ENCODE data around the gene TCEAL3. TPM values are rescaled to one million over a fixed set of nuclear protein-coding genes. Genes with fewer than 3 reads are reported as not detected.

Gene TCEAL3
- total and polyA plus RNA-seq, 10 of the 15 experiments (the other 5 are each of a cell fraction or from before 2014, with no cell fraction given), result 0.98 to 19.0 (median 11.7) TPM

DNA sequence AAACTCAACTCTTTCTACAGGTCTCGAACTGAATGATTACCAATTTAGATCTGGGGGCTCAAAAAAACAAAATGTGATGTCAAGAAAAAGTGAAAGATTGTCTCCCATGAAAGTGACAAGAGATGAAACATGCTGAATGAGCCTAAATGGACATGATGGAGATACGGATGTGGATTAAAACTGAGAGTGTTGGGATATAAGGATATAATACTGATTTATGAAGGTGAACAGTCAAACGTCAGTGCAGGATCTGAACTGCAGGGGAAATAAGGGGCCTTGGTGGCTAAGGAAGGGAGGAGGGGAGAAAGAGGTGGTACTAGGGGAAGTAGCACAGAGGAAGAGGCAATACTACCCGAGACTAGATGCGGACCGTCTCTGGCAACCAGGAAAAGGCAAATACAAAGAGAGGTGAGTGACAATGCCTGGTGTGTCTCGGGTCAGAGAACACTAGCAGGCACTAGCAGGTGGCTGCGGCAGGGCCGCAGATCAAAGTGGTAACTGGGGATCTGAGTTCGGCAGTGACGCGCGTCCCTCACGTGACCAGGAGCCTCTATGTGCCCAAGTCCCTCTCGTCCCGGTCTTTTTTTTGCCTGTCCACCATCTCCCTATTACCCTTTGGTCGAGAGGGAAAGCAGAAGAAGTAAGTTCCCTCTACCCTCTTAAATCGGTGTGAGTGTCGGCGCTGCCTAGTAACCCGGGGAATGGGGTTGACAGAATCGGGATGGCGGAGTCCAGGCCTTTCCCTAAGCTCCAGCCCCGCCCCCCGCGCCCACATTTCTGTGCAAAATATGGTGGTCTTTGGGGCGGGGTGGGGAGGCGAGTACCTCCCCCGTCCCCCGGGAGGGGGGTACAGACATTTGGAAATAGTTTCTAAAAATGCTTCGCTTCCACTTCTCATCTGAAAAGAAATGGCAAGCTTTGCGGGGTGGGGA is 20.9 kb downstream of the TCEAL3 start, which contains the start of gene TCEAL1:
TCEAL1 (plus strand) TSS at position 590 of the 932 bp plus-strand sequence. CDS start 942 bp downstream, outside the sequence.
- ChIA-PET CTCF (interaction anchor here (1.1 to 1.7 kb wide), 3 partner anchors 10 to 290 kb away, joined by 3 to 5 read pairs (median 5); no protein-coding TSS in a partner anchor), POLR2A (interaction anchor here (0.6 kb wide), 2 partner anchors 57 to 1492 kb away, joined by 3 read pairs; no protein-coding TSS in a partner anchor), RAD21 (ENCODE audit: unreplicated experiment) (interaction anchor here (0.7 kb wide), 1 partner anchor 189 kb away, joined by 3 read pairs; no protein-coding TSS in a partner anchor), SMC1A (ENCODE audit: uncharacterized antibody, unreplicated experiment) (no interaction called here)
- in situ Hi-C loops (cut with MboI), result no loop called here
- H3K27ac ChIP-seq (ENCODE audit: control insufficient read depth, insufficient read depth), result peak within 1 kb of the TSS; percentile 16
- DNase-seq (ENCODE audit: low read depth, low spot score), result no peak
- WGBS (ENCODE audit: insufficient coverage, insufficient replicate concordance, low lambda C conversion rate, missing lambda C conversion rate), result 30% methylated on average over 22 of the region's 32 CpGs
- no peaks in the 10 kb centered on the region for H3K4me1 ChIP-seq (ENCODE audit: control insufficient read depth, insufficient read depth, low read length)
- H3K36me3 ChIP-seq (ENCODE audit: control insufficient read depth in 2 of 2, insufficient read depth in 2 of 2, low read length in 1 of 2), result no peaks in the 10 kb centered on the region
- no peak for FAIRE-seq
- peak; percentile 81 for ATAC-seq
- H3K9me3 ChIP-seq (replicated peaks; ENCODE audit: control insufficient read depth, insufficient read depth, low read length), result no peaks in the 10 kb centered on the region
- intact Hi-C loops (cut with micrococcal nuclease; ENCODE audit: unreplicated experiment), result loop anchor here (1.0 kb wide), 1 partner anchor 59 kb away; no protein-coding TSS in a partner anchor
- H2AFZ ChIP-seq (ENCODE audit: control insufficient read depth, low read depth, low read length), result peak within 1 kb of the TSS; percentile 86
- no peaks in the 10 kb centered on the region for H3K79me2 ChIP-seq (ENCODE audit: control insufficient read depth, insufficient read depth, low read length)
- peak within 1 kb of the TSS; percentile 60 for H3K4me3 ChIP-seq
- peak within 1 kb of the TSS; percentile 59 for H3K9ac ChIP-seq (ENCODE audit: control insufficient read depth, insufficient read depth, low read length)
- H3K27me3 ChIP-seq (replicated peaks in 1 of 2; ENCODE audit: control insufficient read depth in 2 of 2, insufficient read depth in 2 of 2, low read length in 1 of 2), result no peaks in the 10 kb centered on the region
- peak within 1 kb of the TSS; percentile 52 for H3K4me2 ChIP-seq (ENCODE audit: control insufficient read depth, insufficient read depth)
- no peaks in the 10 kb centered on the region for H4K20me1 ChIP-seq (ENCODE audit: control insufficient read depth, insufficient read depth)
- TSS peak; percentile 85 for BruUV-seq (replicated peaks)
- TF ChIP-seq IKZF2 (IDR thresholded peaks at IDR 0.05) (peak; percentile 7 to 20; a peak in 1 of 4 replicates), CREM (IDR thresholded peaks at IDR 0.05; ENCODE audit: low read depth) (peak; percentile 26; the same call in 1 of the 2 replicates), POLR2A (IDR thresholded peaks at IDR 0.05; ENCODE audit: low read depth, low read length) (peak; percentile 64), SMAD5 (IDR thresholded peaks at IDR 0.05; ENCODE audit: low read depth) (peak; percentile 38; the same call in 1 of the 2 replicates), RAD51 (IDR thresholded peaks at IDR 0.05) (peak; percentile 94), NBN (IDR thresholded peaks at IDR 0.05) (0 out of 2 replicates have a peak, but pooled peaks have one; percentile 21), TCF3 (IDR thresholded peaks at IDR 0.05; ENCODE audit: borderline replicate concordance, insufficient read depth, low read depth, low read length) (0 out of 2 replicates have a peak, but pooled peaks have one; percentile 29), HDGF (IDR thresholded peaks at IDR 0.05) (0 out of 2 replicates have a peak, but pooled peaks have one; percentile 23), RUNX3 (IDR thresholded peaks at IDR 0.05; ENCODE audit: low read length) (0 out of 2 replicates have a peak, but pooled peaks have one; percentile 13), BCLAF1 (IDR thresholded peaks at IDR 0.05) (no peak), NR2F1 (conservative IDR thresholded peaks at IDR 0.05) (0 out of 2 replicates have a peak, but pooled peaks have one; percentile 11), ATF7 (IDR thresholded peaks at IDR 0.05; ENCODE audit: low read depth) (0 out of 2 replicates have a peak, but pooled peaks have one; percentile 24), PKNOX1 (IDR thresholded peaks at IDR 0.05) (peak; percentile 63; the same call in 1 of the 2 replicates), IKZF1 (conservative IDR thresholded peaks at IDR 0.05) (peak; percentile 25), SMAD1 (IDR thresholded peaks at IDR 0.05; ENCODE audit: low read depth, partially characterized antibody) (no peak)
- TF ChIP-seq, protein P1, sequence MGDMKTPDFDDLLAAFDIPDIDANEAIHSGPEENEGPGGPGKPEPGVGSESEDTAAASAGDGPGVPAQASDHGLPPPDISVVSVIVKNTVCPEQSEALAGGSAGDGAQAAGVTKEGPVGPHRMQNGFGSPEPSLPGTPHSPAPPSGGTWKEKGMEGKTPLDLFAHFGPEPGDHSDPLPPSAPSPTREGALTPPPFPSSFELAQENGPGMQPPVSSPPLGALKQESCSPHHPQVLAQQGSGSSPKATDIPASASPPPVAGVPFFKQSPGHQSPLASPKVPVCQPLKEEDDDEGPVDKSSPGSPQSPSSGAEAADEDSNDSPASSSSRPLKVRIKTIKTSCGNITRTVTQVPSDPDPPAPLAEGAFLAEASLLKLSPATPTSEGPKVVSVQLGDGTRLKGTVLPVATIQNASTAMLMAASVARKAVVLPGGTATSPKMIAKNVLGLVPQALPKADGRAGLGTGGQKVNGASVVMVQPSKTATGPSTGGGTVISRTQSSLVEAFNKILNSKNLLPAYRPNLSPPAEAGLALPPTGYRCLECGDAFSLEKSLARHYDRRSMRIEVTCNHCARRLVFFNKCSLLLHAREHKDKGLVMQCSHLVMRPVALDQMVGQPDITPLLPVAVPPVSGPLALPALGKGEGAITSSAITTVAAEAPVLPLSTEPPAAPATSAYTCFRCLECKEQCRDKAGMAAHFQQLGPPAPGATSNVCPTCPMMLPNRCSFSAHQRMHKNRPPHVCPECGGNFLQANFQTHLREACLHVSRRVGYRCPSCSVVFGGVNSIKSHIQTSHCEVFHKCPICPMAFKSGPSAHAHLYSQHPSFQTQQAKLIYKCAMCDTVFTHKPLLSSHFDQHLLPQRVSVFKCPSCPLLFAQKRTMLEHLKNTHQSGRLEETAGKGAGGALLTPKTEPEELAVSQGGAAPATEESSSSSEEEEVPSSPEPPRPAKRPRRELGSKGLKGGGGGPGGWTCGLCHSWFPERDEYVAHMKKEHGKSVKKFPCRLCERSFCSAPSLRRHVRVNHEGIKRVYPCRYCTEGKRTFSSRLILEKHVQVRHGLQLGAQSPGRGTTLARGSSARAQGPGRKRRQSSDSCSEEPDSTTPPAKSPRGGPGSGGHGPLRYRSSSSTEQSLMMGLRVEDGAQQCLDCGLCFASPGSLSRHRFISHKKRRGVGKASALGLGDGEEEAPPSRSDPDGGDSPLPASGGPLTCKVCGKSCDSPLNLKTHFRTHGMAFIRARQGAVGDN (IDR thresholded peaks at IDR 0.05), result no peak

Data from GM12878 (cell line).